Measurements from ENCODE around the gene NT5C3A.
"Not testable (repeated sequence)": the region's sequence is repeated elsewhere in the genome, so short reads cannot be mapped to it uniquely, and the experiment has no call there.

The NT5C3A gene

GRCh38 chr7:32971967-32972366 is 90.6 kb downstream of the NT5C3A start:
- DNase-seq, result not testable (repeated sequence)

GRCh38 chr7:32967268-32967582 is 95.4 kb downstream of the NT5C3A start:
- not testable (repeated sequence) for DNase-seq

- DNase-seq, result not testable (repeated sequence)
These were observed 95.9 kb downstream of the NT5C3A start for GRCh38 chr7:32966489-32967267.

GRCh38 chr7:32964461-32965159 is 98.0 kb downstream of the NT5C3A start:
- DNase-seq, result not testable (repeated sequence)
